HG03064 (cell line): ENCODE data around the gene CDH23.

Experiments used
- ATAC-seq: cut with Tn5 transposase; IDR thresholded peaks from one replicate; pipeline ENCODE4 v1.9.1; 2021; ENCODE audit warnings: low read depth; ENCODE audit not compliant: unreplicated experiment

Gene CDH23

GRCh38 chr10:71480662-71481061 is 83.9 kb downstream of the CDH23 start:
- ATAC-seq: no peak

GRCh38 chr10:71481746-71482410 is 85.2 kb downstream of the CDH23 start:
- no peak for ATAC-seq

- ATAC-seq: no peak
These were observed 85.9 kb downstream of the CDH23 start for GRCh38 chr10:71482620-71483019.

DNA sequence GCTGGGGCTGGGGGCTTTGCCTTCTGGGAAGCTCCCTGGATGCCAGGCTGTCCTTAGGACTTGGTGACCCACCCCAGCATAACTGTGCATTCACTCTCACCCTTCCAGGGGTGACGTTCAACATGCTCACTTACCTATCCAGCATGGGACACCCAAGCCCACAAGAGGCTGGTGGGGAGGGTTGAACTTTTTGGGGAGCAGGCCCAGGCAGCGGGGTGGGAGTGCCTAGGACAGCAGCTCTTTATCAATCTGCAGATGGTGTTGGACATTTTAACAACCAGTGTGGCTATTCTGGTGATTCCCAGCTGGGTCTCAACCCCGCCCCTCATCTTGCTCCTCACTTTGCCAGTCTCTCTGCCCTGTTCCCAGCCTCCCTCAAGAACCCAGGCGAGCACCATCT is 86.4 kb downstream of the CDH23 start:
- ATAC-seq: no peak

DNA sequence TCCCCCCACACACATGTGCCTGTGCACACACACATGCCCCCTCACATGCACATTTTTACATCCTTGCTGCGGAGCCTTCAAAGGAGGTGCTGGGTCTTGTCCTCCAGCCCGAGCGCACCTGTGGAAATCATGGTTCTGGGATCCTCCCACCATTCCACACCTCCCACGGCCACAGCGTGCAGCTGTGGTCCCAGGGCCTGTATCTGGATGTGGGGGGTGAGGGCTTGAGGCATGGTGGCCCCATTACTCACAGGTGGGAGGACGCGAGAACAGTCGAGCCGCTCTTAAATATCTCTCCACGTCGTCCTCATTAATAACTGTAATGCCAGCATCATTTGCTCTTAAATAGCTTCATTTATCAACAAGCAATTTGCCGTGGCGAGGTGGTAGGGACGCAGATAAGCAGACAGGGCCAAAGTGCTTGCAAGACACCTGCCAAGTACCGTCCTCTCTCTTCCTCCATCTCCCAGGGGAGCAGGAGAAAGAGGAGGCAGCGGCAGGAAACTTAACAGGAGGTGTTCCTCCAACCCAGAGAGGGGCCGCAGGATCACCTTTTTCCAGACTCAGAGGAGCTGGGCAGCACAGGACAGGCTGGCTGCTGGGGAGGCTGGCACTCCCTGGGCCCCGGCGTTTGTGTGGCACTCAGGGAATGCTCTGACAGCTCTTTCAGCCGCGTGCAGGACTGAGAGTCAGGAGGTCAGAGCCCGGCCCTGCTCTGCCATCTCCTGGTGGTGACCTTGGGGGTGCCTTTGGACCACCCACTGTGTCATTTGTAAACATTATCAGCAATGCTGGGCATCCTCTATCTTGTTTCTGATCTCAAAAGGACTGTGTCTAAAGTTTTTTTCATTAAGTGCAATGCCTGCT is 87.4 kb downstream of the CDH23 start:
- no peak for ATAC-seq

- ATAC-seq: no peak
These were observed 89.9 kb downstream of the CDH23 start for GRCh38 chr10:71486484-71487114.

DNA sequence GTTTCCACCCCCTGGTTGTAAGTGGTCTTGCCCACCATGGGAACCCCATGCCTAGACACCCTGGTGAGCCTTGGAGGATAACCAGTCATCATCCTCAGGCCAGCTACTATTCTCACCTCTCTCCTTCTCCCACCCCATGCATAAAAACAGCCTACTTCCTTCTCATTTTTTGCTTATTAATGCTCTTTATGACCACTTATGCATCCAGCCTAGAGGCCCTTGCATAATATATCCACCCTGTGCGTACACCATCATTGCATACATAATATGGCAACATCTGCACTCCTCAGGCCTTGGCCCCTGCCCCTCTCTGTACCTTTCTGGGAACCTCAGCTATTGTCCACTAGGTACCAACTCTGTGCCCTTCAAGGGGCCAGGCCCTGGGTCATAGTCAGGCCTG is 91.0 kb downstream of the CDH23 start:
- no peak for ATAC-seq

- ATAC-seq: no peak
These were observed 92.4 kb downstream of the CDH23 start for GRCh38 chr10:71489077-71489476.

DNA sequence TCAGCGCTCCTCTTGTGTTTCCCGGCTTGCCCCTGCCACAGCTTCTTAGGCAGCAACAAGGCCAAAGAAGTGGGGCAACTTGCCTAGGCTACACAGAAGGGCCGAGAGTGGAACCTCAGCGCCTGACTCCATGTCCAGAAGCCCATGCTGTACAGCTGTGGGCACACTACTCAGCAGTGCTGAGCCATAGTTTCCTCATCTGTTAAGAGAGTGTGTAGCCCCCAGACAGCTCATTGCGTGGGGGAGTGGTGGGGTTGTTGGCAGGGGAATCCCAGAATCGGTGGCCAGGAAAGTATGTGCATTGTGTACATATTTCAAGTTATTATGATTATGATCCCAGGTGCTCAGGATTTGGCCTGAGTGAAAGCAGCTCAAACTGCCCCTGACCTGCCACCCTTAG is 96.2 kb downstream of the CDH23 start:
- ATAC-seq: no peak

DNA sequence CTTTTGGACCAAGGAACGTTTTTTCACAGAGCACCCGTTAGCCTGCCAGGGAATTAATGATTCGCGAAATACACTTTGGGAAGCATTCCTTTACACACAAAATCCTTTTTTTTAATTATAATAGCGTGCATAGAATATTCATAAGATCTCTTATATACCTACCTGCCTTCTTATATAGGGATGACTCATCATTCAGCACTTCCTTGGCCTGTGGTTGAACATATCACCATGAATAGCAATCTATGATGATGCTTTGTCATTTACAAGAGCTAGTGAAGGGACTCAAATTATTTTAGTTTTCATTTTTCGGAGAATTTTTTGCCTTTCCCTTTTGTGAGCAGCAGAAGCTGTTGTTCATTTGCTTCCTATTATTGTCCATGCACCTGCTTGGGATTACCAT is 97.0 kb downstream of the CDH23 start:
- ATAC-seq: no peak

GRCh38 chr10:71494476-71494875 is 97.8 kb downstream of the CDH23 start:
- no peak for ATAC-seq

DNA sequence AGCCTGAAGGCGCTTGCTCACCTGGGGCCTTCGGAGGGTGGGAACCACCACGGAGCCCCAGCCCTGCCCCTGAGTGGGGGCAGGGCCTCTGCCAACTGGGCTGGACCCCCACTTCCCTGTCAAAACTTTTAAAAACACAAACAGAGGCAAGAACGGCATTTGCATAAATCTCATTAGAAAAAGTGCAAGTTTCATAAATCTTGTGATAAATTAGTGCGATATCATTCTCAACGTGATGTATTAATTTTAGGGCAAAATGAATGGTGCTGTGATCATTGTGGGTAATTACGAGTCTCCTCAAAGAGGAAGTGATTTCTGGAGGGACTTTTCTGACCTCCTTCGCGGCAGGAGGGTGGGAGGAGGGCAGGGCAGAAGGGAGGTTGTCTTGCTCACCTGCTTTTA is 98.3 kb downstream of the CDH23 start:
- no peak for ATAC-seq

GRCh38 chr10:71496927-71497762 is 100.4 kb downstream of the CDH23 start:
- no peak for ATAC-seq

- ATAC-seq: no peak
These were observed 101.1 kb downstream of the CDH23 start for GRCh38 chr10:71497763-71498326.

- no peak for ATAC-seq
These were observed 104.7 kb downstream of the CDH23 start for GRCh38 chr10:71501402-71501801.

DNA sequence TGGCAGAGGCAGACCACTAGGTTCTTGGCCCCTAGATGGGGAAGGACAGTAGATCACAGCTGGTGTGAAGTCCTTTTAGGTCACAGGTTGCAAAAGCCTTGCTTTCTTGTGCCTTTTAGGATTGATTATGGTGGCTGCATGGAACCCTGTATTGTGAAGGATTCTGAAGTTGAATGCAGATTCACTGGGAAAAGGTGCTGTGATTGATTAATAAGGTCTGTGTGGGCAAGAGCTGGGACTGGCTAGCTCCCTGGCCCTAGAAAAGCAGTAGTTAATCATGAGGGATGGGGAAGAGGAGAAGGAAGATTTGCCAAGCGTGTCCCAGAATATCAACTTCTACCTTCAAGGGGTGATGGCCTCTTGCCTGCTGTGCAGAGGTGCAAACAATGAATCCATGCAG is 105.5 kb downstream of the CDH23 start:
- ATAC-seq: no peak

- no peak for ATAC-seq
These were observed 106.1 kb downstream of the CDH23 start for GRCh38 chr10:71502851-71503250.

DNA sequence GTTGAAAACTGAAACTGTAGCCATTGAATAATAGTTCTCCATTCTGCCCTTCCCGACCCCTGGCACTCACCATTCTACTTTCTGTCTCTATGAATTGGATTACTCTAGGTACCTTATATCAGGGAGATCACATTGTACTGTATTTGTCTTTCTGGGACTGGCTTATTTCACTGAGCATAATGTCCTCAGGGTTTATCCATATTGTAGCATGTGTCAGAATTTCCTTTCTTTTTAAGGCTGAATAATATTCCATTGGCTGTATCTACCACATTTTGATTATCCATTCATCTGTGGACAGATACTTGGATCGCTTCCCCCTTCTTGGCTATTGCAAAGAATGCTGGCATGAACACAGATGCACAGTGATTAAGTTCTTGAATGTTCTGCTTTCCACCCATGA is 107.4 kb downstream of the CDH23 start:
- no peak for ATAC-seq

DNA sequence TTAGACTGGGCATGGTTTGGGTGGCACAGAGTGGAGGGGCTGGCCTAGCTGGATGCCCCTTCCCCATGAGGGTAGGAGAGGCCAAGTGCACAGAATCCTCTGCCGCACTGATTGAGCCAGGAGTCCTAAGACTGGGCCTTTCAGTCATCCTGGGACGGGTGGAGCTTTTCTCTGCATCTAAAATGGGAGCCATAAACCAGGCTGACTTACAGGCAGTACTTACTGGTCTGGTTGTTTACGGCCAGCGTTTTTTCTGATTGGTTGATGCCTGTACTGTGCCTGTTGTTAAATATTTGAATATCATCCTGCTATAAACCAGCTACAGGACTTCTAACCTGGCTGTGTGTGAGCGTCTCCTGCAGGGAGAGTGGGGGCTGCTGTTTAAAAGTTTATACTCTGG is 107.8 kb downstream of the CDH23 start:
- ATAC-seq: no peak

DNA sequence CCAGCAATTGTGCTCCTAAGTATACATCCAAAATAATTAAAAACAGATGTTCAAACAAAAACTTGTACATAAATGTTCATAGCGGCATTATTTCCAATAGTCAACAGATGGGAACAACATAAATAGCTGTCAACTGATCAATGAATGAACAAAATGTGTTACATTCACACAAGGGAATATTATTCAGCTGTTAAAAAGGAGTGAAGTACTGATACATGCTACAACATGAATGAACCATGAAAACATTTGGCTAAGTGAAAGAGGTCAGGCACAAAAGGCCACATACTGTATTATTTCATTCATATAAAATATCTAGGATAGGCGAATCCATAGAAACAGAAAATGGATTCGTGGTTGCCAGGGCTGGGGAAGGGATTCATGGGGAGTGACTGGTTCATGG is 109.1 kb downstream of the CDH23 start:
- ATAC-seq: no peak
